NCI-H345 (cell line): ENCODE measurements around the gene OBP2B.

Experiments used
- DNase-seq: peaks from one replicate; lab custom pipeline; 2025; lab: John Stamatoyannopoulos, UW

OBP2B gene

DNA sequence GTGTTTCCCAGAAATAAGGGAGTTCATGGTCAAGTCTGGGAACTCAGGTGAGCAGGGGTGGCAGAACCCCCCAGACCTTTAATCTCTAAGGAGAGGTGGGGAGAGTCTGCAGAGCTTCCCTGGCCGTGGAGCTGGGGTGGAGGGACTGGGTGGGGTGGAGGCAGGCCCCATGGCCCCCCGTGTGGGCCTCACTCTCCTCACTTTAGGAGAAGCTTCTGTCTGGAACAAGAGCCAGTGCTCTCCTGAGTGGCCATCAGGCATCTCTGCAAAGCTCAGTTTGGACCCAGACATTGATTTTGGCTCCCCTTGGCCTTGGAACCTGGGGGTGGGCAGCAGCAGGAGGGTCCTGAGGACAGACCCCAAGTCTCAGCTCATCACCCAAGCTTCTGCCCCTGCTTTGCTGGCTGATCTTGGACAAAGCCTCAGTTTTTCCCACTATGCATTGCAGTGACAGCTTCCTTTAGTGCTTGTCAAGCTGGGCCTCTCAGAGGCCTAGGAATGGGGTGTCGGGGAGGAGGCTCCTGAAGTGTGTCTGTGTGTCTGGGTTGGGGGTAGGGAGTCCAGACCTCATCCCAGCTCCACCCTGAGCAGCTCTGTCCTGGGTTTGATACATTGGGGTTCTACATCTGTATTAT, 41.8 kb downstream of the OBP2B start:
- no peak for DNase-seq

DNA sequence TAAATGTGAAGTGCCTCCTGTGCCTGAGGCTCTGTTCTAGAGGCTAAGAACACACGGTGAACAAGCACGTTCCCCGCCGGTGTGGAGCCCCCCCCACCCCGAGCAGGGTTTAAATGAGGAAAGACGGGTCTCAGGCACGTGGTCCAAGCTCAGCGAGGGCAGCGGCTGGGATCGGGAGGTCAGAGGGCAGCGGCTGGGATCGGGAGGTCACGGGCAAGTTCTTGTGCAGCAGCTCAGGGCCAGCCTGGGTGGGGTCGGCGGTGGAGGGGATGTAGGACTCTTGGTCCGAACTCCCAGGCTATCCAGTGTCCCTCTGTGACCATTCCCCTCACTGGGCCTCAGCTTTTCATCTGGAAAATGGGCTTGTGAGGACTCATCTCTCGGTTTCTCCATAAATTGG, 42.7 kb downstream of the OBP2B start:
- peak; percentile 32 for DNase-seq

- no peak for DNase-seq
These were observed 43.7 kb downstream of the OBP2B start for GRCh38 chr9:133165452-133165730.

DNA sequence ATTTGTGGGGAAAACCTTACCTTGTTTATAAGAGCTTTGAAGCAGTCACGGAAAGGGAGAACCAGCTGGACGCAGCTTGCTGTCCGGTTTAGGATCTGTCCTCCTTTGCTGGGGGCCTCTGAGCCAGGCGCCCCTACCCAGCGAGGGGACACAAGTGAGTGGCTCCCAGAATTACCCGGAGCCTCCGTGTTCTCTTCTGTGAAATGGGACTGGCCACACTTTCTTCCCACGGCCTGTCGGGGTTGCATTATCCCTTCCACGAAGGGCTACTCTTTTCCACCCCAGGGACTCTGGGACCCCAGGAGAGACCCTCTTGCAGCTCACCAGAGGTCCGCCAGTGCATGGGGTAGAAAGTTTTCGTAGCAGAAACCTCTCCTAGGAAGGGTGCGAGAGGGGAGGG, 44.9 kb downstream of the OBP2B start:
- no peak for DNase-seq

- no peak for DNase-seq
These were observed 45.4 kb downstream of the OBP2B start, which contains the start of gene GBGT1 for GRCh38 chr9:133163504-133164172. Gene GBGT1 (minus strand): TSS chr9:133163914. CDS start chr9:133162412, 1,502 bp downstream.

DNA sequence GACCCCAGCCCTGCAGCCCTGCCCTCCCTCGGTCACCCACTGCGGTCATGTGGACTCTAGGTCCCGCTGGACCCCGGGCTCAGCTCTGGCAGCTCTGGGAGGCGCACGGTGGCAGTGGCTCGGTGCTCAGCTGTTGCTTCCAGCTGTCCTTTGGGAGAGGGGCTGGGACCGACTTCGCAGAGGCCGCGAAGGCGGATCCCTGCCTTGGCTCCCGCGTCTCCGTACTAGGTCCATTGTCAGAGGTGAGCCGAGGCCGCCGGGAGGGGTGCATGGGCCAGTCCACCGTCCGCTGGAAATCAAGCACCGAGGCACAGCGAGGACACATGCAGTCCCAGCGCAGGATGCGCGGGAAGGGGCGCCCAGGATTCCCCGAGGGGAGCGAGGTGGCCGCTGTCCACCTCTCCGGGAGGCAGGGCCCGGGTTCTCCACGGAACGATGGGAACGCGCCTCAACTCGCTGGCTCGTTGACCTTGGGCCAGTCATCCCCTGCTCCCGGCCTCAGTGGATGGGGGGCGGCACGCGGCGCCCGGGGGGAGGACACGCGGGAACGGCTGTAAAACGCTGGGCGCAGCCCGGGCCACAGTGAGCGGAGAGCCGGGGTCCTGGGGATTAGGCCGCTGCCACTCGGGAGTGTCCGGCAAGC, 46.1 kb downstream of the OBP2B start:
- DNase-seq: no peak

- no peak for DNase-seq
These were observed 47.5 kb downstream of the OBP2B start for GRCh38 chr9:133161547-133161950.

DNA sequence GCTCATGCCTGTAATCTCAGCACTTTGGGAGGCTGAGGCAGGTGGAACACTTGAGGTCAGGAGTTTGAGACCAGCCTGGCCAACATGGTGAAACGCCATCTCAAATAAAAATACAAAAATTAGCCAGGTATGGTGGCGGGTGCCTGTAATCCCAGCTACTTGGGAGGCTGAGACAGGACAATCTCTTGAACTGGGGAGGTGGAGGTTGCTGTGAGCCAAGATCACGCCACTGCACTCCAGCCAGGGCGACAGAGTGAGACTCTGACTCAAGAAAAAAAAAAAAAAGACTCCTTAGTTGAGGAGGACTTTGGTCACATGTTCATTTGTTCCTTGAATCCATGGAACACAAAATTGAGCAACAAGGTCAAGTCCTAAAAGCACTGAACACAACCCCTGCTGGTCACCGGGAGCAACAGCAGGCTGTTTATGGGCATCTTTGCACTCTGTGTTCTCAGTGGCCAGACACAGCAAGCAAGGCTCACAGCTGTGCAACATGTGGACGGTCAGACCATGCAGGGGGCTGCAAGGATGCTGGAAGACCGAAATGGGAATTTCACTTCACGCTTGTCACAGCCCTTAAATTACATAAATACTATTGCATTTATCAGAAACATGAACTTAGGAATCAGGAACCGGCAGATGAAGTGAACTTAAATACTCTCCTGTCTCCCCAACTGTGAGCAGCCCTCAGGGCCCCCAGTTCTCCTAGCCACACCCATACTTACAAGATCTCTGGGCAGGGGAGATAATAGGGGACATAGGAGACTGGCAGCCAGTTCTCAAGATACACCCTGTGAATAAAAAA, 48.1 kb downstream of the OBP2B start:
- peak; percentile 19 for DNase-seq

GRCh38 chr9:133158695-133159094, 50.4 kb downstream of the OBP2B start:
- DNase-seq: no peak
